Measurements from ENCODE around the gene IPO13. TPM values are rescaled to one million over a fixed set of nuclear protein-coding genes. Genes with fewer than 3 reads are reported as not detected.

Gene IPO13
- total and polyA plus RNA-seq, 10 donors: 10.5 to 27.4 (median 19.0) TPM

GRCh38 chr1:43944860-43945259 lies 1.9 kb upstream of the IPO13 start:
- H3K27me3 ChIP-seq (replicated peaks in 1 of 7): no peaks in the 10 kb centered on the region
- no peak overlapping the region for H3K4me3 ChIP-seq
- peaks cover 20 to 51% (median 38%) of the 10 kb centered on the region in 6 donors for H3K4me1 ChIP-seq
- H3K27ac ChIP-seq: no peak overlapping the region
- 88 to 100% (median 91%) methylated on average over 1 of the region's 1 CpG for WGBS, 5 donors
- intact Hi-C loops (cut with DNase I; ENCODE audit: low total_unique reads): no loop called here
- peaks cover 0 to 10% (median 5%) of the 10 kb centered on the region in 6 donors for H3K36me3 ChIP-seq
- no peaks in the 10 kb centered on the region for H3K9me3 ChIP-seq
- DNase-seq: no peak
- no peak for TF ChIP-seq CTCF (IDR thresholded peaks at IDR 0.05 in 8 of 11, conservative IDR thresholded peaks at IDR 0.05 in 3 of 11)
- TF ChIP-seq POLR2A (IDR thresholded peaks at IDR 0.05): no peak
- no peak for TF ChIP-seq POLR2AphosphoS5 (IDR thresholded peaks at IDR 0.05)

DNA sequence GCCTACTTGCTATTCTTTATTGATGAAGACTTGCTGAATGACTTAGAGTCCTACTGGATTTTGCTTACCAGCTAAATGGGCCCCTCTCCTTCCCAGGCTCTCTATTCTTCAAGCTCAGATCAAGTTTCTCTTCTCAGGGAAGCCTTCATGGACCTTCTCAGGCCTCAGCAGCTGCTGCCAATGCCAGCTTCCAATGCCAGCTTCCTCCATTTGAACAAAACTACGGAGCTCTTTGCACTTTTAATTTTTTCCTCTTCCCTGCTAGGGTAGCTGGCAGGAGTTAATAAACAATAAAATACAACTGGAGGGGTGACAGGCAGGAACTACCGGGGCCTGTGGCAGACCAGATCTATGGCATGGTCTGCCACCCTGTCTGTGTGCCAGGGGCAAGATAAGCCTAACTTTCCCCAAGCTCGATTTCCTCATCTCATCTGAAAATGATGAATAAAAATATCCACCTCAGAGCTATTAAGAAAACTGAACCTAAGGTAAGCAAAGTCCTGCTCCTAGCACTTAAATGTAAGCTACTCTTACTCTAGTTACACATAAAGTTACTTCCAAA lies 995 bp upstream of the IPO13 start:
- Histone ChIP-seq H3K27ac (peak overlapping the region; percentile 90 to 99 (median 96)), H3K36me3 (peaks cover 0 to 19% (median 9%) of the 10 kb centered on the region in 6 donors)

GRCh38 chr1:43947061-43947873 lies 517 bp downstream of the IPO13 start:
- peaks cover 20 to 51% (median 38%) of the 10 kb centered on the region in 6 donors for H3K4me1 ChIP-seq
- intact Hi-C loops (cut with DNase I; ENCODE audit: low total_unique reads): no loop called here
- H3K4me3 ChIP-seq: peak overlapping the region; percentile 62 to 83 (median 70)
- H3K36me3 ChIP-seq: peaks cover 0 to 25% (median 9%) of the 10 kb centered on the region in 6 donors
- H3K27ac ChIP-seq: peak overlapping the region; percentile 90 to 99 (median 96)
- DNase-seq: peak; percentile 87
- TF ChIP-seq CTCF (IDR thresholded peaks at IDR 0.05 in 8 of 11, conservative IDR thresholded peaks at IDR 0.05 in 3 of 11): no peak
- TF ChIP-seq POLR2A (IDR thresholded peaks at IDR 0.05): no peak
- no peak for TF ChIP-seq POLR2AphosphoS5 (IDR thresholded peaks at IDR 0.05)
- 4 to 20% (median 10%) methylated on average over 20 to 27 of the region's 27 CpGs for WGBS, 5 donors
- H3K9me3 ChIP-seq: no peaks in the 10 kb centered on the region
- H3K27me3 ChIP-seq (replicated peaks in 1 of 7): no peaks in the 10 kb centered on the region

More for the DNA sequence above, 995 bp upstream of the IPO13 start:
- Histone ChIP-seq H3K4me3 (peak overlapping the region; percentile 62 to 83 (median 70)), H3K27me3 (replicated peaks in 1 of 7) (no peaks in the 10 kb centered on the region), H3K9me3 (no peaks in the 10 kb centered on the region), H3K4me1 (peaks cover 20 to 51% (median 38%) of the 10 kb centered on the region in 6 donors)
- TF ChIP-seq POLR2A (IDR thresholded peaks at IDR 0.05) (no peak), POLR2AphosphoS5 (IDR thresholded peaks at IDR 0.05) (no peak), CTCF (IDR thresholded peaks at IDR 0.05 in 8 of 11, conservative IDR thresholded peaks at IDR 0.05 in 3 of 11) (no peak)
- intact Hi-C loops (cut with DNase I; ENCODE audit: low total_unique reads): no loop called here
- WGBS, 5 donors: 6 to 13% (median 10%) methylated on average over 3 of the region's 3 CpGs
- DNase-seq: no peak

DNA sequence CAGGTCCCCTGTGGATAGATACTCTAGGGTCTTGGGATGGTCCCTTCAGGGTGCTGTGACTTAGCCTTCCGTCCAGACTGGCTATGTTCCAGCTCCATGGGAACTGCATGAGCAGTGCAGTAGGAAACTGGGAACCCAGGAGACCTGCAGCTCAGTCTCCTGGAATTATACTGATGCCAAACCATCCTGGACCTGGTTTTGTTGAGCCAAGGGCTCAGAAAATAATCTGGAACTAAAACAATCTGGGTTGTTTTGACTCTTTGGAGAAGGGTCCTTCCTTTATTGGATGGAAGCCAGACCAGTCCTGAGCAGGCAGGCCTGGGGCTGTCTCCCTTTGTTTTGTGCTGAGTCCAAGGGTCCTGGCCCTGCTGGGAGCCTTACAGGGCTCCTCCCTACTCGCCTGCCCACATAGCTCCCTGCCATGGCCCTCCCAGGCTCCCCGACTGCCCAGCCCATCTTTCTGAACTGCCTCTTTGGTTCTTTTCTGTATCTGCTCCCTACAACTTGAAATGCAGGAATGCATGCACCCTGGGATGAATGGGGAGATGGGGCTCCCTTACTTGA lies 1.2 kb downstream of the IPO13 start:
- peaks cover 20 to 51% (median 38%) of the 10 kb centered on the region in 6 donors for H3K4me1 ChIP-seq
- 45 to 68% (median 63%) methylated on average over 3 of the region's 3 CpGs for WGBS, 5 donors
- peak overlapping the region in 2 of 8 donors; percentile 96 to 97 for H3K27ac ChIP-seq
- H3K36me3 ChIP-seq: peaks cover 0 to 27% (median 9%) of the 10 kb centered on the region in 6 donors
- H3K27me3 ChIP-seq (replicated peaks in 1 of 7): no peaks in the 10 kb centered on the region
- intact Hi-C loops (cut with DNase I; ENCODE audit: low total_unique reads): no loop called here
- peak overlapping the region in 7 of 8 donors; percentile 62 to 83 (median 69) for H3K4me3 ChIP-seq
- TF ChIP-seq CTCF (IDR thresholded peaks at IDR 0.05 in 8 of 11, conservative IDR thresholded peaks at IDR 0.05 in 3 of 11): no peak
- TF ChIP-seq POLR2A (IDR thresholded peaks at IDR 0.05): no peak
- TF ChIP-seq POLR2AphosphoS5 (IDR thresholded peaks at IDR 0.05): no peak
- DNase-seq: no peak
- no peaks in the 10 kb centered on the region for H3K9me3 ChIP-seq

All from spleen (tissue), 11 donors.